Mucosa of rectum (tissue), 2 donors: ENCODE results near the gene ST14.

Experiments
- H3K27ac ChIP-seq, 2 donors: one replicate each; pipeline ENCODE4 v1.7.0; 2013; ENCODE audit warnings: inconsistent platforms in 2 of 2, low read depth in 2 of 2, low read length in 2 of 2
- H3K27me3 ChIP-seq, 2 donors: one replicate each; pipeline ENCODE4 v1.7.0; 2013; ENCODE audit warnings: low read length in 2 of 2; ENCODE audit not compliant: control insufficient read depth in 2 of 2, insufficient read depth in 2 of 2
- H3K36me3 ChIP-seq, 2 donors: one replicate each; pipeline ENCODE4 v1.7.0; 2013; ENCODE audit warnings: low read length in 2 of 2; ENCODE audit not compliant: control insufficient read depth in 2 of 2, insufficient read depth in 2 of 2
- H3K4me1 ChIP-seq, 2 donors: one replicate each; pipeline ENCODE4 v1.7.0; 2013; ENCODE audit warnings: low read length in 2 of 2, mild to moderate bottlenecking in 1 of 2; ENCODE audit not compliant: control insufficient read depth in 2 of 2, insufficient read depth in 2 of 2
- H3K4me3 ChIP-seq, 2 donors: one replicate each; pipeline ENCODE4 v1.7.0; 2013; ENCODE audit warnings: low read length in 2 of 2
- H3K9ac ChIP-seq, 2 donors: one replicate each; pipeline ENCODE4 v1.7.0; 2013; ENCODE audit warnings: low read length in 2 of 2, low read depth in 1 of 2, mild to moderate bottlenecking in 1 of 2
- H3K9me3 ChIP-seq, 2 donors: one replicate each; pipeline ENCODE4 v1.7.0; 2013; ENCODE audit warnings: low read length in 2 of 2; ENCODE audit not compliant: control insufficient read depth in 2 of 2
- donor health status: healthy.
- donor health status: Normal muscosa, but diverticular disease.

The ST14 gene

DNA sequence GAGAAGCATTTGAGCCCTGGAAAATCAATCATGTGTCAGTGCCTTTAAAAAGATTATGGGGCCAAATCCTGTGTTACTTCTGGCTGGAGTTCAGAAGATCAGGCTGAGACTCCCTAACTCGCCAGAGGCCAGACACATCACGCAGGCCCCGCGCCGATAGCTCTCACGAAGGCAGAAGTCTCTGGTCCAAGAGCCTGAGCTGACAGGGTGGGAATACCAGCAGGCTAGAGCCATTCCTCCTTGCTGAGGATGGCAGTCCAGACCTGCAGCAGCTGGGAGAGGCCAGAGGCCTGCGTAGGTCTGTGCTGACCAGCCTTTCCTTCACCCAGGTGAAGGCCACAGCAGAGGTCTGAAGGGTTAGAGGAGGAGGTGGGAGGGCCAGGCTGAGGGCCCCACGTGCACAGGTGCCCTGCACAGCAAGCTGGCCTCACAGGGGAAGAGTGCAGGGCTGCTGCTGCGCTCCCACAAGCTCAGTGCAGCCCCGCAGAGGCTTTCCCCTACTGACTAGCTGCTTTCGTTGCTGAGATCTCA lies 52.9 kb downstream of the ST14 start:
- Histone ChIP-seq H3K4me1 (peaks cover 7 to 9% of the 10 kb centered on the region in 2 donors), H3K27me3 (peaks cover 0 to 3% of the 10 kb centered on the region in 2 donors), H3K4me3 (no peak overlapping the region), H3K36me3 (peaks cover 38 to 41% of the 10 kb centered on the region in 2 donors), H3K9me3 (no peaks in the 10 kb centered on the region), H3K9ac (no peak overlapping the region), H3K27ac (no peak overlapping the region)

DNA sequence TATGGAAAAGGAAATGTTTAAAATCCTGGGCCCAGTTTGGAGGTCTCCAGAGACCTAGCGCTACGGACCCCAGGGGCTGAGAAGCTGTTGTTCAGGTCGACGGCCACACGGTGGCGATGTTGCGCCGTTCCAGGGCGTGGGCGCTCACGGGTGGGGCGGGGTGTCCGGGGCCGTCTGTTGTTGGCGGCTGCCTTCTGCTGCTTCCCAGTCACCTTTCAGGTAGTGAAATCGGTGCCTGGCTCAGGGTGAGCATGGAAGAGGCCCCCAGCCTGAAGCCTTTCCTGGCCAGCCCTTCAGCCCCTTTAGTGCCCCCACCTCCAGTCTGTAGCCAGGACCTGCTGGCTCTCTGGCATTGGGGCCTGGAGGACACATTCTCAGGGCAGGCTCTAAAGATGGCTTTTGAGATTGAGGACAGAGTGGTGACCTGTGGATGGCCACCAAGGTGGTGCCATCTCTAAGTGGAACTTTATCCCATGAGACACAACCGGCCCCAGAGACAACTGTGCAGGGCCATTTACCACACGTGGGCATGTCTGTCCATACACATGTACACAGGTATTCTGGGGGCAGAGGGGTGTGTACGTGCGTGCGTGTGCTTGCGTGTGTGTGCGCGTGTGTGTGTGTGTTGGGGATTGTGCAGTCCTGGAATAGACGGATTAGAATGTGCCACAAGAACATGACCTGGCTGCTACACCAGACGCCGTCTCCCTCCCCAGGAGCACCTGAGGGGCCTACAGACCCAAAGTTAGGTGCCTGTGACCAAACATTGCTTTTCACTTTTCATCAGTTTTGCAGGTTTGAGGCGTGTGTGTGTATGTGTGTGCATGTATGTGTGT lies 53.8 kb downstream of the ST14 start:
- peaks cover 7 to 9% of the 10 kb centered on the region in 2 donors for H3K4me1 ChIP-seq
- H3K9ac ChIP-seq: no peak overlapping the region
- no peaks in the 10 kb centered on the region for H3K9me3 ChIP-seq
- no peak overlapping the region for H3K27ac ChIP-seq
- H3K27me3 ChIP-seq: peaks cover 0 to 3% of the 10 kb centered on the region in 2 donors
- H3K36me3 ChIP-seq: peaks cover 31 to 37% of the 10 kb centered on the region in 2 donors
- H3K4me3 ChIP-seq: no peak overlapping the region

DNA sequence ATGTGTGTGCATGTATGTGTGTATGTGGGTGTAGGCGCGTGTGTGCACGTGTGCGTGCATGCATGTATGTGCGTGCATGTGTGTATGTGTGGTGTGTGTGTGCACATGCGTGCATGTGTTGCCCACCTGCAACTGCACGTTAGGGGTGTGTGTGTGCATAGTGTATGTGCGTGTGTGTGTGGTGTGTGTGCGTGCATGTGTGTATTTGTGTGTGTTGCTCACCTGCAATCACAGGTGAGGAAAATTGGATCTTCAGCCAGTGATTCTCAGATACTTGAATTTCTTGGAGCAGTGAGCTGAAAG lies 54.3 kb downstream of the ST14 start:
- Histone ChIP-seq H3K27me3 (peaks cover 0 to 3% of the 10 kb centered on the region in 2 donors), H3K27ac (no peak overlapping the region), H3K4me1 (peaks cover 7 to 9% of the 10 kb centered on the region in 2 donors), H3K9me3 (no peaks in the 10 kb centered on the region), H3K9ac (no peak overlapping the region), H3K4me3 (no peak overlapping the region), H3K36me3 (peaks cover 26 to 31% of the 10 kb centered on the region in 2 donors)

DNA sequence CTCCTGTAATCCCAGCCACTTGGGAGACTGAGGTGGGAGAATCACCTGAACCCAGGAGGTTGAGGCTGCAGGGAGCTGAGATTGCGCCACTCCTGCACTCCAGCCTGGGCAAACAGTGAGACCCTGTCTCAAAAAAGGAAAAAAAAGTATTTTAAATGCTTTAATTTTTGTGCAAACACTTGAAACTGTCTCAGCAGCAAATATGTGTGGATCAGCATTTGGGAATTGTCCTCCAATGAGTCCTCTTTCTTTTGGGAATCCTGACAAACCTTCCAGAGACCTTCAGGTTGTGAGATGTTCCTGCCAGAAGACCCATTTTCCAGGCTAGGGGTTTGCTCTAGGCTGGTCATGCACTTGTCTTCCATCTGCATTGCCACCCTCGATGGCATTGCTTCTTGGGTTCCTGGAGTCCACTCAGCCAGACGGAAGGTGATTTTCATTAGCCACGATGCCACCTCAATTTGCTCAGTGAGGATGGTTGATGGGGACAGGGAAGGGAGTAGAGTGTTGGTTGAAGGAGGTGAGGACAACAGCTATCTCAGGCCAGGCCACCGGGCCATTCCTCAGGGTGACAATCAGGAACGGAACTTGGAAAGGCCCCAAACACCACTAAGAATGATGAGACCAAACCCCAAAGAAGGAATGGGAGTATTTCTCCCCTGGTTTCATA lies 55.4 kb downstream of the ST14 start:
- no peaks in the 10 kb centered on the region for H3K9me3 ChIP-seq
- H3K4me1 ChIP-seq: peaks cover 7 to 9% of the 10 kb centered on the region in 2 donors
- H3K4me3 ChIP-seq: no peak overlapping the region
- peaks cover 15 to 26% of the 10 kb centered on the region in 2 donors for H3K36me3 ChIP-seq
- no peak overlapping the region for H3K27ac ChIP-seq
- no peak overlapping the region for H3K9ac ChIP-seq
- peaks cover 0 to 3% of the 10 kb centered on the region in 2 donors for H3K27me3 ChIP-seq

DNA sequence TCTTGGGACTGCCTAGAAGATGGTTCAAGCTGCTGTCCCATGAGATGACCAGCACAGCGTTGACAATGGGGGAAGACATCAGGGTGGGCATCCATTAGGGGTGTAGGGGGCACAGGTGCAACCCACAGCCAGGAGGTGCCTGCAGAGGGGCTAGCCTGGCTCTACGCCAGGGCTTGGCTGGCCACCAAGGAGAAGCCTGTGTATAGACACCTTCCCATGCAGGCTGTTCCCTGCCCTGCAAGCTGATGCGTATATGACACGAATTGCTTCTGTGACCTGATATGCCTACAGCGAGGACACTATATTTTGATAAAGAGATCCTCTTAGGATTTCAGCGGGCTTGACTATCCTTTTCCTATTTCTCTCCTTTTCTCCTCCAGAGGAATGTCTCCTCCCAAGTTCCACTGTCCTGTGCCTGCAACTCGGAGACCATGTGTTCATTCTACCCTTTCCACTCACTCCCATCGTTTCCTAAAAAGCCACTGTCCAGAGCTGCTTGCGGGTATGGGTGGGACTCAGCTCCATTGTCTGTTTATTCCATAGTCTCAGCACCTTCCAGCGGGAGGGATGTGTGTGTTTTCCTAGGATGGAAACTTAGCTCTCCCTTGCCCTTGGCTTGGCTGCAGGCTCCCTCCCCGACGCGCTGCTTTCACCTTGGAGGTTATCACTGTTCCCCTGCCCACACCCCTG lies 56.1 kb downstream of the ST14 start:
- Histone ChIP-seq H3K36me3 (peaks cover 10 to 19% of the 10 kb centered on the region in 2 donors), H3K4me1 (peaks cover 7 to 9% of the 10 kb centered on the region in 2 donors), H3K9me3 (no peaks in the 10 kb centered on the region), H3K27me3 (peaks cover 0 to 3% of the 10 kb centered on the region in 2 donors), H3K27ac (no peak overlapping the region), H3K9ac (no peak overlapping the region), H3K4me3 (no peak overlapping the region)

DNA sequence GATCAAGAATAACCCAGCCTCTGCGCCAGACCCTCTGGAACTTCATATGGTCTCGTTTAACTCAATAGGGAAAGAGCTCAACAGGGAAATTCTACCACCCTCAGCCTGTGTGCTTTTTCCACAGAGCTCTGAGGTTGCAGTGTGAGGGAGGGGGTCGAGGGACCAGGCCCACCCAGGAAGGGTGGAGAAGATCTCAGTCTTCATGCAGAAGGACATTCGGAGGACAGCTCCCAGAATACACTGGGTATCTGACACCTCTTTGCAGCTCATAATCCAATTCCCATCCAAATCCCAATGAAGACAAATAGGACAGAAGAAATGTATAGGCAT lies 56.6 kb downstream of the ST14 start:
- no peak overlapping the region for H3K27ac ChIP-seq
- H3K4me3 ChIP-seq: no peak overlapping the region
- no peak overlapping the region for H3K9ac ChIP-seq
- no peaks in the 10 kb centered on the region for H3K9me3 ChIP-seq
- H3K4me1 ChIP-seq: peaks cover 7 to 9% of the 10 kb centered on the region in 2 donors
- peaks cover 0 to 3% of the 10 kb centered on the region in 2 donors for H3K27me3 ChIP-seq
- H3K36me3 ChIP-seq: peaks cover 10 to 19% of the 10 kb centered on the region in 2 donors

DNA sequence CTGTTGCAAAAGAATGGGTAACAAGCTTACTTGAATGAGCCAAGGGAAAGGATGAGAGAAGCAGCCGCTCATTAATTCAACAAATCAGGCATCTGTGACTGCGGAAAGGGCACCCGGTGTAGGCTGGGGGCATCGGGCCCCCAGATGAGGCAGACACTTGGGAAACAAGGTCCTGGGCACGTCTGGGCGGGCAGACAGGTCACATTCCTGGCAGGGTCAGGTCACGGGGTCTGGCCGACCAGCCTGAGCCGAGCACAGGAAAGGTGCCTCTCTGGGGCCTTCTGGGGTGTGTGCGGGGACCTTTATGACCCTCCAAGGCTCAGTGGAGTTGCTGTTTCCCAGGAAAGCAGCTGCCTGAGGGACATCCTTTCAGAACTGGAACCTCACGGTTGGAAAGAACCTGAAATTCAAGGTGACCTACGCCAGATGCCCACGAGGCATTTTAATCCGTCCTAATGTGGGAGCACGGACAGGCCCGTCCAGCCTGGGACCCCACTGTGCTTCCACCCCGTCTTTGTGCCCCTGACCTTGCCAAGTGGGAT lies 57.1 kb downstream of the ST14 start:
- Histone ChIP-seq H3K9ac (no peak overlapping the region), H3K27ac (no peak overlapping the region), H3K9me3 (no peaks in the 10 kb centered on the region), H3K27me3 (peaks cover 0 to 3% of the 10 kb centered on the region in 2 donors), H3K4me1 (peaks cover 7 to 9% of the 10 kb centered on the region in 2 donors), H3K36me3 (peaks cover 10 to 16% of the 10 kb centered on the region in 2 donors), H3K4me3 (no peak overlapping the region)

DNA sequence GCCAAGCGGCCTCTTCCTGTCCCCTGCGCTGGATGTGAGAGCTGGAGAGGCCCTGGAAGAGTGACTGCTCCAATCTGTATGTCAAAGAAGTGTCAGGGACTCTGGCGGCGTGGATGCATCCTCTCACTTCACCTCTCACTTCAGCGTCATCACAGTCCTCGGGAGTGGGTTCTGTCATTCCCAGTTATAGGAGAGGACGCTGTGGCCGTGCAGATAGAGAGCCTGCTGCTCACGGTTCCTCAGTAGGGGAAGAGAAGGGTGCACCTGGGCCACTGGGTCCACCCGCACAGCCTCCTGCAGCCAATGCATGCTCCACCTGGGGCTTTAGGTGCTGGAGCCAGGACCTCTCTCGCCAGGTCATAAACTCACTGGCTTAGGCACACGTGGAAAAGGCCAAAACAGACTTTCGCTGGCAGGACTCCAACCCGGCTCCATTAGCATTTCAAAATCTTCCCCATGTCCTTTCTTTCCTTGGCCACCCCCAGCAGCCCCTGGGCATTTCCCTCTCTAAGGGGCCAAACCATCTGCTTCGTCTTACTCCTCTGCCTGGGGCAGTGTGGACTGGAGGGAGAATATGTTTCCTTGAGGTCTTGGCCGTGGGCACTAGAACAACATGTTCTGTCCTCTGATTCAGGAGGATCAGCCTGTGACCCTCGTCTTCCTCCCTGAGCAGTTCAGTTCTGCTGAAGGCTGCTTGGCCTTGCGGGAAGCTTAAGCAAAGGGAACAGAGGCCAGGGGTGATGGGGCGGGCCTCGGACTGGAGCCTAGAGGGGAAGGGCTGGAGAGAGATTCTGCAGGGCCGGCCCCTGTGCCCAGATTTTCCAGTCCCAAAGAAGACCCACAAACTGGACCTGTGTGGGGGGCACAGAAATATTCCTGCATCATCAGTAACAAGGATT lies 57.8 kb downstream of the ST14 start:
- Histone ChIP-seq H3K27me3 (peaks cover 0 to 3% of the 10 kb centered on the region in 2 donors), H3K9ac (no peak overlapping the region), H3K27ac (no peak overlapping the region), H3K4me1 (peaks cover 7 to 9% of the 10 kb centered on the region in 2 donors), H3K36me3 (peaks cover 6 to 9% of the 10 kb centered on the region in 2 donors), H3K9me3 (no peaks in the 10 kb centered on the region), H3K4me3 (no peak overlapping the region)

DNA sequence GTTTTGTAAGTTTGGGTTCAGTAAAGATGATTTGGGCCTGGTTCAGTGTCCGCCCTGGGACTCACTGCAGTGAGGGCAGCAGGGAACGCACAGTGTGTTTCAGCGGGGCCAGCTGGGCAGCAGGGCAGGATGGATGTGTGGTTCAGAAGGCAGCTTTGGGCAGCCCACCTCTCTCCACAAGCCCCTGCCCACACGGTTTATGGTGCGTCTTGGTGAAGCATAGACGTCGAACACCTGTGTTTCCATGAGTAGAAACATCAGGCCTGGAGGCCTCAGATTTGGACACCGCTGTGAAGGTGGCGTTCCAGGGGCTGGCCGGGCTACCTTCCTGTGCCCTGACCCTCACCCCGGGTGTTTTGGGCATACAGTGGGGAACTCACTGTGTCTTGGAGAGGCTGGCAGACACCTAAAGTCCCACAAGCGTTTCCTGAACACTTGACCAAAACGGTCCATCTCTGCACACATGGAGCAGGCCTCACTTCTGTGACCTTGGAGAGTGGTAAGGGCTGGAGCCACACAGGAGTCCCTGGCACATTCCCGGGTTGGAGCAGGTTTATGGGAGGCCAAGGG lies 59.0 kb downstream of the ST14 start:
- Histone ChIP-seq H3K27me3 (no peaks in the 10 kb centered on the region), H3K27ac (no peak overlapping the region), H3K9me3 (no peaks in the 10 kb centered on the region), H3K36me3 (peaks cover 5 to 9% of the 10 kb centered on the region in 2 donors), H3K4me1 (no peaks in the 10 kb centered on the region), H3K9ac (no peak overlapping the region), H3K4me3 (no peak overlapping the region)
